ENCODE results near the gene PLCB1. TPM values are rescaled to one million over a fixed set of nuclear protein-coding genes. Genes with fewer than 3 reads are reported as not detected.

The PLCB1 gene
- total RNA-seq, 1 donor = 13.4 TPM

- H3K36me3 ChIP-seq (ENCODE audit: insufficient read depth, low read length) = no peaks in the 10 kb centered on the region
- no peak overlapping the region for H3K4me3 ChIP-seq (ENCODE audit: insufficient read depth, low read length)
- no peak overlapping the region for H3K27ac ChIP-seq (ENCODE audit: low read depth, low read length)
- no peaks in the 10 kb centered on the region for H3K9me3 ChIP-seq (ENCODE audit: low read depth, low read length)
- TF ChIP-seq CTCF (IDR thresholded peaks at IDR 0.05; ENCODE audit: extremely low read depth, low read depth, low read length) = no peak
- no peaks in the 10 kb centered on the region for H3K27me3 ChIP-seq (ENCODE audit: insufficient read depth, low read length)
- no peak overlapping the region for H2AFZ ChIP-seq (ENCODE audit: low read length)
- no peaks in the 10 kb centered on the region for H4K20me1 ChIP-seq (ENCODE audit: insufficient read depth, low read length)
- H3K4me2 ChIP-seq (ENCODE audit: insufficient read depth, low read length) = no peak overlapping the region
- H3K79me2 ChIP-seq (ENCODE audit: insufficient read depth, low read length) = no peaks in the 10 kb centered on the region
- DNase-seq (ENCODE audit: insufficient read length, low spot score, missing footprints) = peak; percentile 64
- H3K4me1 ChIP-seq (ENCODE audit: insufficient read depth, low read length) = peaks cover 13% of the 10 kb centered on the region
These were observed 617.9 kb downstream of the PLCB1 start for GRCh38 chr20:8749986-8750385.

DNA sequence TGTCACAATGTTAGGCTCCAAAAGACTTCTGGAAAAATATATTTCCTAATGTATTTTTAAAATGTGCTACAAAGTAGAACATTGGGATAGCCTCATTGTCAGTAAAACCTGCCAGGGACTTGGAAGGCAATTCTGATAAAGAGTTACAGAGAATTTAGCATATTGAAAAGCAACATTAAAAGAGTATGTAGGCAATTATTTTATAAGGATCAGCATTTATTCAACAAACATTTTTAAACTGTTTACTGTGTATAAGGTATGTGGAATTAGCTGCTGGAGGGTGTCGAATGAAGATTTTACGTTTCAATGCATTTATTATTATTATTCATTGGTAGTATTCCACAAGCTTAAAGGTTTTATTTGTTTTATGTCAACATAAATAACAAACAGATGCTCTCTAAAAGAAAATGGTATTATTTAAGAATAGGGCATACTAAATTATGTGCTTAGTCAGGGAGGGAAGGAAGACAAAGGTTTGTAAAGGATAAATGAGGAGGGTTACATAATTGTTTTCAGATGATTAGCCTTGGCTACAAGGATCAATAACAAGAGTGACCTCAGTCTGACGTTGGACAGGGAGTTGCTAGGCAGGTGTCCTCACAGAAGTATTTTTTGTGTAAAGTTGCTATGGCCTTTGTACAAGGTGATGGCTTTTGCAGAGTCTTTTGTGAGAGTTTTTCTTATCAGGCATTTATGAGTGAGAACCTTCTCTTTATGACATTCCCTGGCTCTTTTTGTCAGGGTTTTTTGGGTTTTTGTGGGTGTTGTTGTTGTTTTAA is 623.5 kb downstream of the PLCB1 start:
- no peaks in the 10 kb centered on the region for H3K79me2 ChIP-seq (ENCODE audit: insufficient read depth, low read length)
- H3K4me3 ChIP-seq (ENCODE audit: insufficient read depth, low read length) = no peak overlapping the region
- peaks cover 26% of the 10 kb centered on the region for H3K4me1 ChIP-seq (ENCODE audit: insufficient read depth, low read length)
- DNase-seq (ENCODE audit: insufficient read length, low spot score, missing footprints) = no peak
- H4K20me1 ChIP-seq (ENCODE audit: insufficient read depth, low read length) = no peaks in the 10 kb centered on the region
- H3K36me3 ChIP-seq (ENCODE audit: insufficient read depth, low read length) = no peaks in the 10 kb centered on the region
- H3K4me2 ChIP-seq (ENCODE audit: insufficient read depth, low read length) = no peak overlapping the region
- H3K9me3 ChIP-seq (ENCODE audit: low read depth, low read length) = no peaks in the 10 kb centered on the region
- no peaks in the 10 kb centered on the region for H3K27me3 ChIP-seq (ENCODE audit: insufficient read depth, low read length)
- no peak overlapping the region for H2AFZ ChIP-seq (ENCODE audit: low read length)
- no peak overlapping the region for H3K27ac ChIP-seq (ENCODE audit: low read depth, low read length)
- TF ChIP-seq CTCF (IDR thresholded peaks at IDR 0.05; ENCODE audit: extremely low read depth, low read depth, low read length) = no peak

GRCh38 chr20:8756410-8756809 is 624.3 kb downstream of the PLCB1 start:
- no peaks in the 10 kb centered on the region for H3K9me3 ChIP-seq (ENCODE audit: low read depth, low read length)
- H3K79me2 ChIP-seq (ENCODE audit: insufficient read depth, low read length) = no peaks in the 10 kb centered on the region
- no peak overlapping the region for H2AFZ ChIP-seq (ENCODE audit: low read length)
- peak; percentile 78 for DNase-seq (ENCODE audit: insufficient read length, low spot score, missing footprints)
- H3K27me3 ChIP-seq (ENCODE audit: insufficient read depth, low read length) = no peaks in the 10 kb centered on the region
- no peaks in the 10 kb centered on the region for H3K36me3 ChIP-seq (ENCODE audit: insufficient read depth, low read length)
- no peaks in the 10 kb centered on the region for H4K20me1 ChIP-seq (ENCODE audit: insufficient read depth, low read length)
- no peak for TF ChIP-seq CTCF (IDR thresholded peaks at IDR 0.05; ENCODE audit: extremely low read depth, low read depth, low read length)
- peaks cover 24% of the 10 kb centered on the region for H3K4me1 ChIP-seq (ENCODE audit: insufficient read depth, low read length)
- peak overlapping the region; percentile 54 for H3K27ac ChIP-seq (ENCODE audit: low read depth, low read length)
- peak overlapping the region; percentile 28 for H3K4me2 ChIP-seq (ENCODE audit: insufficient read depth, low read length)
- no peak overlapping the region for H3K4me3 ChIP-seq (ENCODE audit: insufficient read depth, low read length)

- Histone ChIP-seq H3K4me3 (ENCODE audit: insufficient read depth, low read length) (no peak overlapping the region), H4K20me1 (ENCODE audit: insufficient read depth, low read length) (no peaks in the 10 kb centered on the region), H3K36me3 (ENCODE audit: insufficient read depth, low read length) (no peaks in the 10 kb centered on the region), H2AFZ (ENCODE audit: low read length) (no peak overlapping the region), H3K27me3 (ENCODE audit: insufficient read depth, low read length) (no peaks in the 10 kb centered on the region), H3K27ac (ENCODE audit: low read depth, low read length) (peak overlapping the region; percentile 54), H3K9me3 (ENCODE audit: low read depth, low read length) (no peaks in the 10 kb centered on the region), H3K79me2 (ENCODE audit: insufficient read depth, low read length) (no peaks in the 10 kb centered on the region), H3K4me2 (ENCODE audit: insufficient read depth, low read length) (peak overlapping the region; percentile 28), H3K4me1 (ENCODE audit: insufficient read depth, low read length) (peaks cover 24% of the 10 kb centered on the region)
- peak; percentile 58 for DNase-seq (ENCODE audit: insufficient read length, low spot score, missing footprints)
- no peak for TF ChIP-seq CTCF (IDR thresholded peaks at IDR 0.05; ENCODE audit: extremely low read depth, low read depth, low read length)
These were observed 625.1 kb downstream of the PLCB1 start for GRCh38 chr20:8757146-8757545.
